Left renal cortex interstitium (tissue), 4 donors: ENCODE results near the gene H2BK1. TPM values are rescaled to one million over a fixed set of nuclear protein-coding genes. Genes with fewer than 3 reads are reported as not detected.

Experiments
- DNase-seq, 4 donors: peaks; one replicate each; pipeline ENCODE4 v3.0.0-alpha.2; 2013; ENCODE audit warnings: low read depth in 4 of 4, low spot score in 2 of 4, missing footprints in 1 of 4
- polyA plus RNA-seq, 4 donors: library from polyadenylated mRNA; unstranded; fragments of 120-200 nt; gene quantifications; one replicate each; pipeline ENCODE4 v1.2.1, GENCODE V29; 2013; ENCODE audit not compliant: insufficient read length in 4 of 4

The H2BK1 gene
- polyA plus RNA-seq, 4 donors = not detected

DNA sequence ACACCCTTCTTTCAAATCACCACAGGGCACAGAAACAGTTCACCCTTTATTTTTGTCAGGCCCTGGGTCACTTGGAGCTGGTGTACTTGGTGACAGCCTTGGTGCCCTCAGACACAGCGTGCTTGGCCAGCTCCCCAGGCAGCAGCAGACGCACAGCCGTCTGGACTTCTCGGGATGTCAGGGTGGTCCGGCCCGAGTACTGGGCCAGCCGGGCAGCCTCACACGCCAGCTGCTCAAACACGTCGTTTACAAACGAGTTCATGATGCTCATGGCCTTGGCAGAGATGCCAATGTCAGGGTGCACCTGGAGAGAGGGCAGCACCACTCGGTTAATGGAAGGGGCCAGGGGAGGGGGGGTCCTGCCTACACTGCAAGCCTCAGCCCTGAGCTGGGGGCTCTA, 2.5 kb downstream of the H2BK1 start:
- no peak for DNase-seq

DNA sequence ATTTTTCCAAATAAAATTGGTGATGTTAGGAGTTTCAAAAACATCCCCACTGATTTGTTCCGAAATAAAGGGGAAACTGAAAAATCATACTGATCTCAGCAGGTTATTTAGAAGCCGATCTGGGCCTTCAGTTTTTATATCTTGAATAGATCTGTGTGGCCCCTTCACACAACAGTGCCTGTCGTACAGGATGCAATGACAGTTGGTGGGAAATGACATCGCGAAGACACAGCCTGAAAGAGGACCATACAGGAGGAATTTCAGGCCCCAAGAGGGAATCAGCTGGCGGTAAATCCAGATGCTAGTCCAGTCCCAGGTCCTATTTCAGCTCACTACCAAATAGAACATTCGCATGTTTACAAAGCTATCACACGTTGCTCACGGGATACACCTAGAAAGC, 3.0 kb downstream of the H2BK1 start:
- DNase-seq = no peak

DNA sequence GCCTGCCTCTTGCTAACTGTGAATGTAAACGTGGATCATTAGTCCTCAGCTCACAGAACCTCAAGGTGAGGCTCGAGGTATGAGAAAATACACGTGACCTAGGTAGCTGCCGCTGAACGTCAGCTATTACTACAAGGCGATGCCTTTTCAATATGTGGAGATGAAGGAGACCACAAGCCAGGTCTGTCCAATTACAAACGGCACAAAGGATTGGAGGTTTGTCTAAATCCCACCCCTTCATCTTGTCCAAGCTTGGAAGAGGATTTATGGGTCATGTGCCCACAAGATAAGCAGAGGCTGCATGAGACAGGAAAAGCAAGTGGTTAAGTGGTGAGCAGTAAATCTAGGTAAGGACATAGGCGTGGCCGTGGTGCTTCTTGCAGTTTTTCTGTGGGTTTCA, 3.4 kb downstream of the H2BK1 start:
- DNase-seq = no peak

DNA sequence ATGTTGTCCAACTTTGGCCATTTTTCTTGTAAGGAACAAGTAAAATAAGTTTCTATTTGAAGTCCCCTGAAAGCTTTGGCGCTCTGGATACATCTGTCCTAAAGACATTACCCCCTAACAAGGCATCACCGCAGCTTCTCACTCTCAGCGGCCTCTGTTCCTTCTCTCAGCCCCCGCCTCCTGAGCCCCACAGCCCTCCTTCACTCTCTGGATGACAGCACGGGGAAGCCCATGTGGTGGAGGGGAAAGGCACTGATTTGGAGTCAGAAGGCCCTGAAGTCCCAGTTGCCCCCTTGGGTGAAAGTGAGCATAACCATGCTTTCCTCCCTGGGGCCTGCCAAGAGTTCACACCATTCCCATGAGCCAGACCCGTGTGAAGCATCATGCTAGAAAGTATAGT, 4.6 kb downstream of the H2BK1 start:
- DNase-seq = no peak

DNA sequence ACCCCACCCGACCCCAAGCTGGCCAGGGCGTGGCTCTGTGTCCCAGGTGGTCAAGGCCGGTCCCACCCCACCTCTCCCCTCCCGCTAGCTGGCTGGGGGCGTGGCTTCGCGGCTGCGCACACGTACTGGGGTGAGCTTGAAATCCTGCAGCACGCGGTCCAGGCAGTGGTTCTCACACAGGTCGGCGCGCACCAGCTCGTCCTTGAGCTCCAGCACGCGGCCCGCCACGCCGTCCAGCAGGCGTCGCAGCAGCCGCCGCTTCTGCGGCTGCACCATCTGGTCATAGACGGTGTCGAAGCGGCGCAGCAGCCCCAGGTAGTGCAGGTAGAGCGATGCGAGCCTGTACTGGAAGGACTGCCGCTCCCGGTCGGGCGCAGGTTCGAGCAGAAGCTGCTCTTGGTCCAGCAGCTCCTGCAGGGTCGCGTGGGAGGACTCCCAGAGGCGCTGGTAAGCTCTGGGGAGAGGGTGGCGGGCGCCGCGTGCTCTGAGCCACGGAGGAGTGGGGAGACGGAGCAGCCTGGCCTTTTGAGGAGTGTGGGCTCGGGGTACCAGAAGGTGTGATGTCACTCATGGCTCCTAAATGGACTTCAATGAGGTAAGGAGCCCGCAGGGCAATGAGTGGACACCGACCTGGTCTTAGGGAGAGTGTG, 5.8 kb downstream of the H2BK1 start:
- no peak for DNase-seq

DNA sequence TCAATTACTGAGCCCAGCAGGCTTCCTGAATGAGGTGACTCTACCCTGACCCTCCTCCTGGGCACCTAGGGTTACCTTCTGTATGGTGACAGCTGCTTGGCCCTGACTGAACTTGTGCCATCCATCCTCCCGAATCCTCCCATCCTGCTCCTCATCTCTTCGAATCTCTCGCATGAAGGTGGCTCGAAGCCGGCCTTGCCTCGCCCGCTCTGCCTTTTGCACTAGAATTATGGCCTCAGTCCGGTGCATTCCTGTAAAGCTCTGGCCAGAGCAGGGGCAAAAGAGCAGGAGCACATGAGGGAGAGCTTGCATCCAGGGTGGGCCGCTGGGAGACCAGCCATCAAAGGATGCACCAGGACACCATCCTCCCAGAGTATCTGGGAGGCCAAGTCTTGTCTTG, 7.5 kb downstream of the H2BK1 start:
- DNase-seq = no peak

DNA sequence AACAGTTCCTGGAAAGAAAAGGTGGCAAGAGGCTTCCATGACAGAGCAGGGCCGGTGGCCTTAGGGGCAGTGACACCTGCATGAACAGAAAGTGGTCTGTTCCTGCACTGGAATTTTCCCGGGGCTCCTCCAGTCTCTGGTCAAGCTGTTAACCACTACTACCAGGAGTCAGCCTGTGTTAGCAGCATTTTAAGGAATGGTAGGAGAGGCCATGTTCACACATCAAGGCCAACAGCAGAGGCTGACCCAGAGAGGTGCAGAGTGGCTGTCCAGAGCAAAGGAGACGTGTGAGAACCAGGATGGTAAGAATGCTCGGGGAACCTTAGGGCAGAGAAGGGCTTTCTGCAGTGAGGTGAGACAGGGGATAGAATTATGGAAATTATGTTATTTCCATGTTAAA, 8.5 kb downstream of the H2BK1 start:
- no peak for DNase-seq

DNA sequence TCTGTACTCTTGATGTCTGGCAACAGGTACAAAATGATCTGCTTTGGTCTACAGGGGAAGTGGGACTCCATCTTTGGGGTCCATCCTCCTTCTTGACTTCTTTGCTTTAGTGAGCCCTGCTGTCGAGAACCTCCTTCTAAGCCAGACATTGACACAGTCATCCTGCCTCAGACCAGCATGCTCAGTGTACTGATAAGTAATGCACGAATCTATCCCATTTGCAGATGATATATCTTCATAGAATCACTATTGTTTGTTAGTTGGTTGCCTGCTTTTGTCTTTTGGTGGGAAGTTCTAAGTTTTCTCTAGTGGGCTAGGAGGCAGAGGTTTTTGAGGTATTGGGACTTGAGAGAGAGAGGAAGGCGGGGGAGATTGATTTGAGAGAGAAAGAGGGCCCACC, 8.9 kb downstream of the H2BK1 start:
- no peak for DNase-seq

DNA sequence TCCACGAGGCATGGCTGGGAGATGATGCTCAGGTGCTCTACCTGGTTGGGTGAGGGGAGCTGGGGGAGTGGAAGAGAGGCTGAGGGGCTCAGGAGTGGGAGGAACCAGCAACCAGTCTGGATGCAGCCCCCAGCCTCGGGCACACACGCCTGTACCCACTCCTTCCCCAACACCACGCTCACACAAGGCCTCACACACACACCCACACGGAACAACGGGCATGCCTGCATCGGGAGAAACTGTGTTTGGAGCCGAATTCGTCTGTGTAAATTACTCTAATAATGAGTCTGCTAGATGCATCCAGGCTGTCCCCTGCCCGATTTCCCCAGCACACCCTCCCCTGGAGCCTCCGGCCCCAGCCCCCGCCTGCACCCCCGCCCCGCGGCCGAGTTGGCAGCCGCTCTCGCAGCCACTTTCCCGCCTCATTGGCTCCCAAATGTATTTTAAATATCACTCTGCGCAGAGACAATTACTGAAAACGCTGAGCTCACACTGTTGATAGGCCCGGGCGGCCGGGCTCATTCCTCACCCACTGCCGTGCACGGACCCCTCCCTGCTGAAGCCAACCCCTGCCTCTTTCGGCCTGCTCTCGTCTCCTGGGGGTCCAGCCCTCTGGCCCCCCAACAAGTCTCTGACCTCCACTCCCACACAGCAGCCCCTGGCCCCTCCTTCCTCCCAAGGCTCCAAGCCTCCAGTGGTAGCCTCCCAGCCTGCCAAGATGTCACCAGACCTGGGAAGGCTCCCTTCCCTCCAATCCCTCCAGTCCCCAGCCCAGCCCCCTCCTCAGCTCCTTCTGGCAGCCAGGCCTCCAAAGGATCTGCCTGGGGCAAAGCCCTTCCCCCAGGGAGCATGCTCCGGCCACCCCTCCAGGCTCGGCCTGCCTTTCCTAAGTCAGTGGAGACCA, 11.1 kb downstream of the H2BK1 start:
- DNase-seq = peak in 2 of 4 donors; percentile 23 to 32

DNA sequence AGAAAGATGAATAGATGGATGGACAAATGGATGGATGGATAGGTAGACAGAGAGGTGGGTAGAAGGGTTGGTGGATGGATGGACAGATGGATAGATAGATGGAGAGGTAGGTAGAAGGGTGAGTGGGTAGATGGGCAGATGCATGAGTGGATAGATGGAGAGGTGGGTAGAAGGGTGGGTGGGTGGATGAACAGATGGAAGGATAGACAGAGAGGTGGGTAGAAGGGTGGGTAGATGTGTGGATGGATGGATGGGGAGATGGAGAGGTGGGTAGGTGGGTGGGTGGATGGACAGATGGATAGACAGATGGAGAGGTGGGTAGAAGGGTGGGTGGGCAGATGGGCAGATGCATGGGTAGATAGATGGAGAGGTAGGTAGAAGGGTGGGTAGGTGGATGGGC, 12.4 kb downstream of the H2BK1 start:
- DNase-seq = no peak

DNA sequence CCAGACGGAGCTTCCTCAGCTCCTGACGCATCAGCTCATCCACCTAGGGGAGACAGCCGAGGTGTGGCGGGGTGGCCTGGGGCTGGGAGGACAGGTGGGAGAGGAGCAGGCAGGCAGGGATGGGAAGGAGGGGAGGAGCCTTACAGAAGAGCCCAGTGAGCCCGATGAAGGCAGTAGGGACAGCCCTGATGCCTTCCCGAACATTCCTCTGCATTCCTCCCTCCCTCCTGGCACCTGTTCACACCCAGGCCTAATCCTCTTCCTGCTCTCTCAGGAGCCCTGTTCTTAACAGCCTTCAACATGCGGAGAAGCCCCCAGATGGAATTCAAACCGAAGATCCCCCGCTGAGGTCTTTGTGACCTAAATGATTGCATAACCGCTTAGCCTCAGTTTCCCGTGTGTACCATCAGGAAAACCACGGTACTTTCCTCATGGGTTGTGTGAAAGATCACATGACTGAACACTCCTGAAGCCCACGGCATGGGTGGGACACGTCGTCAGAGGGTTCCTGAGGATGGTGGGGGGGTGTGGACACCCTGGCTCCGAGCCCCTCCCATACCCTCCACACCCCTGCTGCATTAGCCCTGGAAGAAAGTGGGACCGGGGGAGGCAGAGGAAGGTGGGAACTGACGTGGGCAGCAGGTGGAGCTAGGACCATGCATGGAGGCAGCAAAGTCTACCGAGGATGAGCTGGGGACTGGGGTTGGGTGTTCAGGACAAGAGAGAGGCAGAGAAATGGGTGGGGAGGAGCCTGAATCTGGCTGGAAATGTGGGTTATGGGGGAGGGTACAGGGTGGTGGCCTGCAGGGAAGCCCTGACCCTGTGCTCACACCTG, 14.5 kb downstream of the H2BK1 start:
- DNase-seq = no peak

DNA sequence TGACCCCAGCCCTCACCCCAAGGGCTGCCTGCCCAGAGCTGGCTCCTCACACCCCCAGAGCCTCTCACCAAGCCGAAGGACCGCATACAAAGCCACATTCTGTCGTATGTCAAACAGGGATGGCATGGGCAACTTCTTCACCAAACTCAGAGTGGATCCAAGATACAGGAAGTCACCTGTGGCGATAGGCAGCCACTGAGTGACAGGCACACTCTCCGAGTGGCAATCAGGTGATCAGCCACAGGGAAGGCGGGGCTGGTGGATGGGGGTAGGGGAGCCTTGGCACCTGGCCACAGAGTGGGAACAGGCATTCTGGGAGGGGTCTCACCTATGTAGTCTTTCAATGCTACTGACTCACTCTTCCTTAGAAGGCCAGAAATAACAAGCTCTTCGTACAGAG, 16.1 kb downstream of the H2BK1 start:
- no peak for DNase-seq

DNA sequence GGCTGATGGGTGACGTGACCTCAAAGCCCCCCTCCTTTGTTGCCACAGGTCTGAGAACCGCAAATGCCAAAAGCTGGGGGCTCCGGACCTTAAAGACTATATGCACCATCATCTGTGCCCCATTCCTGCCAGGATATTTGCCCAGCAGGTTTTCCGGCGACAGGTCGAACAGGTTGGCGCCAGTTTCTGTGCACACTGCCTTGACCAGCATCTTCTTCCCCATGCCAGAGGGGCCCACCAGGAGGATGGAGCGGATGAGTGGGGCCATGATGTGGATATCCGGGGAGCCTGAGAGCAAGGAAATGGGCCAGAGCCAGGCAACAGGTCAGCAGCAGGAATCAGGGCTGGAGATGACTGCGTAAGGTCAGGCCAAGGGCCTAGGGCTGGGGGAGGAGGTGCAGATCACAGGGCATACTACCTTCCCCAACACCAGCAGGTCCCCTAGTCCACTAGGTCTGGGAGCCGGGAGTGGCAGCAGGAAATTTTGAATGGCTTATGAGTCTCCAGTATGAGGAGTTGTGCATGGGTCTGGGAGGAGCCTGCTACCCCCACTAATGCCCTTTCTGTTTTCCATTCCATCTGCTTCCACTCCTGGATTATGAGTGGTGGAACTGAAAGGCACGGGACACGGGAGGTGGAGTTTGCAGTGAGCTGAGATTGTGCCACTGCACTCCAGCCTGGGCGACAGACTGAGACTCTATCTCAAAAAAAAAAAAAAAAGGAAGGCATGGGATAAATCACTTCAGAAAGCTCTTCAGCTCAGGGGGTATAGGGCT, 16.9 kb downstream of the H2BK1 start:
- DNase-seq = no peak

DNA sequence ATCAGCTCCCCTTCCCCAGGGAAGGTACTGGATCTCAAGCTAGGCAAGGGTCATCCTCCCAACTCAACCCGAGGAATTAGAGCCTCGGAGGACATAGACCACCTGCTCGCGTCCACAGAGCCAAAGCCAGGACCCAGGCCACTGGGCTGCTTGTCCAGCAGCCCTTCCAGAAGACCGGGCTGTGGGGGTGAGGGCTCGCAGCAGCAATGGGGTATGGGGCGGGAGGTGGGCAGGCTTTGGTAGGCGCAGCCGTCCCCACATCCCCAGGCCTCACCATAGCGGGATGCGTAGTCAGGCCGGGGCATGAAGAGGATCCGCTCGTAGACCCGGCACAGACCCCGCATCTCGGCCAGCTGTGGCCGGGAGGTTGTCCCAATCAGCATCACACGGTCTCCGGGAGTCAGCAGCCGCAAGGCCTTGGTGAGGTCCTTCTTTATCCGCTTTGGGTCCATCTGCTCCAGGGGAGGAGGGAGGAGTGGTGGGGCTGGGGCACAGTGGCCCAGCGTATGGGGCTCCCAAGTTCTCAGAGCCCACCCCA, 18.2 kb downstream of the H2BK1 start:
- DNase-seq = no peak

DNA sequence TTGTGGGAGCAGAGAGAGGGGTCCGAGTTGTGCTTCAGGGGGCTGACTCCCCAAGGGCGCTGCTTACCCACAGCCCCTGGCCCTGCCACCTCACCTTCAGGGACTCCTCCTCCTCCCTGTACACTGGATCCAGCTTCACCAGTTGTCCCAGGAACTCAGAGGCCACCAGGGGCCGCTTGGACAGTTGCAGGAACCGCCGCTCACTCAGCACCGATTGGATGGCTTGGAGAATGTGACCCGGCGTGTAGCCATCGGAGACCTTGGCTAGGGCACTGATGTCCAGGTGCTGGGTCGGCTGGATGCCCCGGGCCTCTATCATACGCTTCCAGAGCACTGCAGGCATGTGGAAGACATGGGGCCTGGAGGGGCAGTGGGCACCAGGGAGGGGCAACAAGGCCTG, 18.7 kb downstream of the H2BK1 start:
- DNase-seq = no peak

DNA sequence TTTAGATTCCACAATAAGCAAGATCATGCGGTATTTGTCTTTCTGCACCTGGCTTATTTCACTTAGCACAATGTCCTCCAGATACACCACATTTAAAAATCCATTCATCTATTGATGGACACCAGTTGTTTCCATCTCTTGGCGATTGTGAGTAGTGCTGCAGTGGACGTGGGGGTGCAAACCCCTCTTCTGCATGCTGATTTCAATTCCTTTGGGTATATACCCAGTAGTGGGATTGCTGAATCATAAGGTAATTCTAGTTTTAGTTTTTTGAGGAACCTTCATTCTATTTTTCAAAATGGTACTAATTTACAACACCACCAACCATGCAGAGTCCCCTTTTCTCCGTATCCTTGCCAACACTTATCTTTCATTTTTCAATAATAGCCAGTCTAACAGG, 21.2 kb downstream of the H2BK1 start:
- no peak for DNase-seq

DNA sequence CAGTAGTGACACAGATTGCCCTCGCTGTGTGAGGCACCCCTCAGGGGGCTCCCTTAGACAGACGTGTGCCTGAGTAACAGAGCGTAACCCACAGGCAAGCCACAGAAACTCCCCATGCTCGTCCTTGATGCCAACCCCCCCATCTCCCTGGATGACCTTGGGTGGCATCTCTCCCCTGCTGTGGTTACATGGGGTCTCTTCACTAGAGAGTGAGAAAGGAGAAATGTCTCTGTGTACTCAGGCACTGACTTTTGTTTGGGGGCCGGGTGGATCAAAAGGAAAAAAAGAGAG, 22.1 kb downstream of the H2BK1 start:
- no peak for DNase-seq

DNA sequence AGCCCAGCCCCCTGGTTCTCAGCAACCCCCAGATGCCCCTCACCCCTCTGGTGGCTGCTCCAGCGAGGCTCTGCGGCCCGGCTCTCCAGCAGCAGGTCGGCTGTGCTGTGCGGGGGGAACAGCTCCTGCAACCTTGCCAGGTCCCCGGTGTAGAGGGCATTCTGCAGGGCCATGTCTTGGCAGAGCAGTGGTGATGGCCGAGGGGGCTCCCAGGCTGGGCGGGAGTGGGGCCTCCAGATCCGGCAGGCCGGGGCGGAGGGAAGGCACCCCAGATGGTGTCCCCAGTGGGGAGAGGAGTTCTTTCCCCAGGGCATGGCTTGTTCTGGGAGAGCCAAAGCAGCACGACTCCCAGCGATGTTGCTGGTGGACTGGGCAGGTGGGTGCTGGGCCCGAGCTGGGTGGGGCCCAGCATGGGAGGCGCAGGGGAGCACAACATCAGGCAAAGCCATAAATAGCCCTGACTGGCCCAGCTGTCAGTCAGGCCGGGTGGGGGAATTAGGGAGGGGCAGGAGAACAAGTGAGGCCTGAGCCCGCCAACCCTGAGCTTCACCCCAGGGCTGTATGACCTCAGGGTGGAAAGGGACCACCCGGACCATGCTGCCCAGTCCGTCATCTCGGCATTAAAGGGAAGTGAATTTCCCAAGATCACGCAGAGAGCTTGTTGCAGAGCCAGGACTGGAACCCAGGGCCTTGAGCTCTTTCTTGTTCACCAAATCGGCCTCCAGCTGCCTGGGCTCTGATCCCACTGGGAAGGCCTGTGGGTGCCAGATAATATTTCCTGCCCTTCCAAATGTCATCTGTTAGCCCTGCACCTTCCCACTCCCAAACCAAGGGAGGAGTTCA, 22.7 kb downstream of the H2BK1 start:
- no peak for DNase-seq

DNA sequence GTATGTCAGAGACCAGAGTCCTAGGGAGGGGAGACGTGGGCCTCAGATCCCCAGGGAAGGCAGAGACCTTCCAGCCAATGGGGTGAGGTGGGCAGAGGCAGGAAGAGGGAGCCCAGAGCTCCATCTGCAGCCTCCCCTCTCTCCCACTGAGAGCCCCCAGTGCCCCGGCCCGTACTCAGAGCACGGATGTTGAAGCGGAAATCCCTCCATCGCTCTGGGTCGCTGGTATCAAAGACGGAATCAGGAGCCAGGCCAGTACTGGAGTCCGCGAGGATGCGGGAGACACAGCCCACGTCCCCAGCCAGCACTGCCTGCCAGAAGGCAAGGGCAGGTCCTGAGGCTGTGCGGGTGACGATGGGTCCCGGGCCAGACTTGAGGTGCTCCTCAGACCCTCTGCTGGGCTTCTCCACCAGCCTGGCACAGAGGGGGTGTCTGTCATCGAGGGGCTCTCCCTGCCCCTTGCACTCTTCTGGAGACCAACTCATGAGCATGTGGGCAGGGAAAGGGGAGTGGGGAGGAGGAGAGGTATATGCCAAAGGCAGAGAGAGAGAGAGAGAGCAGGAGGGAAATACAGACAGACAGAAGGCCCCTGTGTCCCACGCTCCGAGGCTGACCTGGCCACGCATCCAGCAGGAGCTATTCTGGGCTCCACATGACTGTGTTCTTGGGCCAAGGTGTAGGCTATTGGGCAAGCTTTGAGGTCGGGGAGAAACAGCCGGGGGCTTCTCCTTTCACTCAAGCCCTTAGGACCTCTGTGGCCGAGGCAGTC, 23.5 kb downstream of the H2BK1 start, which contains the start of gene ASB10:
Gene ASB10, minus strand, starts transcription at position 611 of the 769 bp plus-strand sequence. Its CDS starts 120 bp downstream, at position 491.
- DNase-seq = no peak
